K562 (cell line): ENCODE measurements around the gene ERF. TPM values are rescaled to one million over a fixed set of nuclear protein-coding genes. Genes with fewer than 3 reads are reported as not detected.

ENCODE experiments used
- CHD1 ChIP-seq: fragments of 200-600 bp; sonication (generic); IDR thresholded peaks from one replicate; pipeline ENCODE4 v1.6.1; 2012; ENCODE audit warnings: mild to moderate bottlenecking, moderate library complexity, low read length, inconsistent platforms
- DIDO1 ChIP-seq: fragments of 450-650 bp; IDR thresholded peaks from 2 replicates; pipeline ENCODE4 v1.6.1; 2016; ENCODE audit warnings: low read depth, missing biosample characterization, missing genetic modification characterization
- EP300 ChIP-seq: IDR thresholded peaks from 2 replicates; pipeline ENCODE4 v1.6.1; 2012; ENCODE audit warnings: low read length, improper control_type of control experiment
- HLTF ChIP-seq: fragments of 450-650 bp; IDR thresholded peaks from 2 replicates; pipeline ENCODE4 v1.6.1; 2016
- NONO ChIP-seq, 2 experiments: fragments of 200-400 bp in 1 of 2; fragments of 450-650 bp in 1 of 2; formaldehyde crosslinking in 1 of 2; IDR thresholded peaks; 2 replicates each; pipeline ENCODE4 v1.6.1; 2017; ENCODE audit warnings: low read depth in 2 of 2, mild to moderate bottlenecking in 2 of 2, moderate library complexity in 2 of 2, low read length in 1 of 2
- OTX1 ChIP-seq: fragments of 450-650 bp; formaldehyde crosslinking; IDR thresholded peaks from 2 replicates; pipeline ENCODE4 v1.4.0; 2022; ENCODE audit warnings: mild to moderate bottlenecking
- TARDBP ChIP-seq: fragments of 450-650 bp; IDR thresholded peaks from 2 replicates; pipeline ENCODE4 v1.6.1; 2016
- XRCC3 ChIP-seq: fragments of 450-650 bp; IDR thresholded peaks from 2 replicates; pipeline ENCODE4 v1.6.1; 2017; ENCODE audit warnings: mild to moderate bottlenecking, moderate library complexity
- ZNF232 ChIP-seq: sonication (generic); formaldehyde crosslinking; IDR thresholded peaks from 2 replicates; pipeline ENCODE4 v1.8.0; 2022; ENCODE audit warnings: mild to moderate bottlenecking, missing genetic modification reagents
- ZNF41 ChIP-seq: fragments of 250-450 bp; sonication (Bioruptor Pico); conservative IDR thresholded peaks from 2 replicates; pipeline ENCODE4 v1.4.0; 2020; ENCODE audit warnings: mild to moderate bottlenecking
- ZNF445 ChIP-seq: fragments of 250-450 bp; sonication (Bioruptor Pico); IDR thresholded peaks from 2 replicates; pipeline ENCODE4 v1.4.0; 2020; ENCODE audit warnings: low read depth, mild to moderate bottlenecking, moderate library complexity
- polyA plus RNA-seq, 8 experiments: library from polyadenylated mRNA; depleted of rRNA in 4 of 8; stranded (reverse) in 5 of 8; unstranded in 3 of 8; fragments of >200 nt; fragmentation: Nextera tagmentation in 2 of 8; fragmentation: Illumina TruSeq in 1 of 8; extraction: Ambion mirVana in 2 of 8; extraction: Trizol in 1 of 8; gene quantifications; 2 replicates each; pipeline versions ENCODE4 v1.2.1 to v1.2.3, GENCODE V29; 2011 to 2014; ENCODE audit warnings: inconsistent platforms in 1 of 8, missing spikeins in 1 of 8
- total RNA-seq, 7 experiments: library from RNA; depleted of rRNA in 6 of 7; stranded (reverse); fragments of >200 nt in 6 of 7; fragmentation: Illumina TruSeq in 2 of 7; extraction: Trizol in 2 of 7; gene quantifications; 2 replicates each; pipeline versions ENCODE4 v1.2.1 to v1.2.3, GENCODE V29; 2011 to 2021; ENCODE audit warnings: low replicate concordance in 1 of 7
- TF ChIP-seq, protein P1 (sequence below): fragments of 200-800 bp; sonication (Bioruptor generic); IDR thresholded peaks from 2 replicates; pipeline ENCODE4 v1.6.1; 2017; ENCODE audit warnings: missing genetic modification characterization, missing compliant biosample characterization
- TF ChIP-seq, protein P2 (sequence below): fragments of 450-650 bp; IDR thresholded peaks from 2 replicates; pipeline ENCODE4 v1.7.0; 2016; ENCODE audit warnings: borderline replicate concordance
- TF ChIP-seq, protein P3 (sequence below): sonication (generic); formaldehyde crosslinking; IDR thresholded peaks from 2 replicates; pipeline ENCODE4 v1.8.0; 2022; ENCODE audit warnings: mild to moderate bottlenecking, low read depth, missing genetic modification reagents
- TF ChIP-seq, protein P4 (sequence below): fragments of 450-650 bp; IDR thresholded peaks from 2 replicates; pipeline ENCODE4 v1.6.1; 2016

The ERF gene
- total and polyA plus RNA-seq, 9 of the 15 experiments (the other 6 are each of a cell fraction or from before 2014, with no cell fraction given), result 0.03 to 75.4 (median 27.0) TPM

DNA sequence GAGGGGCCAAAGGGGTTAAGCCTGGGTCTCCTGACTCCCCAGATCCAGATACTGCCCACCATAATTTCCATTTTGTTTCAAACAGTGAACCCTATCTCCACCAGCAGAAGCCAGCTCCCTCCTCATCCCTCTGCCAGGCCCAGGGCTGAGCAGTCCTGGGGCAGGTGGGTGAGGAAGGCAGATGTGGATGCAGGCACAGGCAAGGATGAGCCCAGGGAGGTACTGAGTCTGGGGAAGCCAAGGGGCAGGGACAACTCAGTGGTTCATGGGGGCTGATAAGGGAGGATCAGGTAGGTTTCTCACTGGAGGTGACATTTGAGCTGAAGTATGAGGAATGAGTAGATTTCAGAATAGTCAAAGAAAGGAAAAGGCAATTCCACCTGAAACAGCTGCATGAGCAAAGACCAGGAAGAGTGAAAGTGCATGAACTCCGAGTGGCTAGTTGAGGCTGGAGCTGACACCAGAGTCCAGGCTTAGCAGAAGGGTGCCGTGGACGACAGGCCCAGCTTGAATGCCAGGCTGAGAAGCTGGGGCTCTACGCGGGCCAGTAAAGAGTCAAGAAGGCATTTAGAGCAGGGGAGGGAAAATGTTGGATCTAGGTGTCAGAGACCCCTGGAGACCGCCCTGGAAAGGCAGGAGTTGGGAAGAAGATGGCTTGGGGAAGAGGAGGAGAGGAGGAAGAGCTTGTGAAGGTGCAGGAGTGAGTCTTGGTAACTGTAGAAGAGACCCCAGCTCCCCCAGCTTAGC, 24.4 kb upstream of the ERF start (continued):
- TF ChIP-seq NONO (IDR thresholded peaks at IDR 0.05; ENCODE audit: low read depth in 2 of 2, low read length in 1 of 2) (no peak), ZNF232 (CRISPR knock-in tag) (no peak), HLTF (no peak), EP300 (no peak), ZNF445 (no peak), XRCC3 (no peak), ZNF41 (CRISPR knock-in tag) (no peak), DIDO1 (no peak), OTX1 (CRISPR knock-in tag) (0 out of 2 replicates have a peak, but pooled peaks have one; percentile 5), TARDBP (0 out of 2 replicates have a peak, but pooled peaks have one; percentile 36), CHD1 (no peak)
- TF ChIP-seq, protein P1, sequence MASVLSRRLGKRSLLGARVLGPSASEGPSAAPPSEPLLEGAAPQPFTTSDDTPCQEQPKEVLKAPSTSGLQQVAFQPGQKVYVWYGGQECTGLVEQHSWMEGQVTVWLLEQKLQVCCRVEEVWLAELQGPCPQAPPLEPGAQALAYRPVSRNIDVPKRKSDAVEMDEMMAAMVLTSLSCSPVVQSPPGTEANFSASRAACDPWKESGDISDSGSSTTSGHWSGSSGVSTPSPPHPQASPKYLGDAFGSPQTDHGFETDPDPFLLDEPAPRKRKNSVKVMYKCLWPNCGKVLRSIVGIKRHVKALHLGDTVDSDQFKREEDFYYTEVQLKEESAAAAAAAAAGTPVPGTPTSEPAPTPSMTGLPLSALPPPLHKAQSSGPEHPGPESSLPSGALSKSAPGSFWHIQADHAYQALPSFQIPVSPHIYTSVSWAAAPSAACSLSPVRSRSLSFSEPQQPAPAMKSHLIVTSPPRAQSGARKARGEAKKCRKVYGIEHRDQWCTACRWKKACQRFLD (CRISPR knock-in tag), result no peak
- TF ChIP-seq, protein P2, sequence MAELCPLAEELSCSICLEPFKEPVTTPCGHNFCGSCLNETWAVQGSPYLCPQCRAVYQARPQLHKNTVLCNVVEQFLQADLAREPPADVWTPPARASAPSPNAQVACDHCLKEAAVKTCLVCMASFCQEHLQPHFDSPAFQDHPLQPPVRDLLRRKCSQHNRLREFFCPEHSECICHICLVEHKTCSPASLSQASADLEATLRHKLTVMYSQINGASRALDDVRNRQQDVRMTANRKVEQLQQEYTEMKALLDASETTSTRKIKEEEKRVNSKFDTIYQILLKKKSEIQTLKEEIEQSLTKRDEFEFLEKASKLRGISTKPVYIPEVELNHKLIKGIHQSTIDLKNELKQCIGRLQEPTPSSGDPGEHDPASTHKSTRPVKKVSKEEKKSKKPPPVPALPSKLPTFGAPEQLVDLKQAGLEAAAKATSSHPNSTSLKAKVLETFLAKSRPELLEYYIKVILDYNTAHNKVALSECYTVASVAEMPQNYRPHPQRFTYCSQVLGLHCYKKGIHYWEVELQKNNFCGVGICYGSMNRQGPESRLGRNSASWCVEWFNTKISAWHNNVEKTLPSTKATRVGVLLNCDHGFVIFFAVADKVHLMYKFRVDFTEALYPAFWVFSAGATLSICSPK, result no peak
- TF ChIP-seq, protein P3, sequence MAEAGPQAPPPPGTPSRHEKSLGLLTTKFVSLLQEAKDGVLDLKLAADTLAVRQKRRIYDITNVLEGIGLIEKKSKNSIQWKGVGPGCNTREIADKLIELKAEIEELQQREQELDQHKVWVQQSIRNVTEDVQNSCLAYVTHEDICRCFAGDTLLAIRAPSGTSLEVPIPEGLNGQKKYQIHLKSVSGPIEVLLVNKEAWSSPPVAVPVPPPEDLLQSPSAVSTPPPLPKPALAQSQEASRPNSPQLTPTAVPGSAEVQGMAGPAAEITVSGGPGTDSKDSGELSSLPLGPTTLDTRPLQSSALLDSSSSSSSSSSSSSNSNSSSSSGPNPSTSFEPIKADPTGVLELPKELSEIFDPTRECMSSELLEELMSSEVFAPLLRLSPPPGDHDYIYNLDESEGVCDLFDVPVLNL, result no peak
- TF ChIP-seq, protein P4, sequence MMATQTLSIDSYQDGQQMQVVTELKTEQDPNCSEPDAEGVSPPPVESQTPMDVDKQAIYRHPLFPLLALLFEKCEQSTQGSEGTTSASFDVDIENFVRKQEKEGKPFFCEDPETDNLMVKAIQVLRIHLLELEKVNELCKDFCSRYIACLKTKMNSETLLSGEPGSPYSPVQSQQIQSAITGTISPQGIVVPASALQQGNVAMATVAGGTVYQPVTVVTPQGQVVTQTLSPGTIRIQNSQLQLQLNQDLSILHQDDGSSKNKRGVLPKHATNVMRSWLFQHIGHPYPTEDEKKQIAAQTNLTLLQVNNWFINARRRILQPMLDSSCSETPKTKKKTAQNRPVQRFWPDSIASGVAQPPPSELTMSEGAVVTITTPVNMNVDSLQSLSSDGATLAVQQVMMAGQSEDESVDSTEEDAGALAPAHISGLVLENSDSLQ, result no peak
